HG03342 (cell line): ENCODE measurements around the gene WNT7B.

Experiments
- ATAC-seq: cut with Tn5 transposase; IDR thresholded peaks from one replicate; pipeline ENCODE4 v1.9.1; 2021; ENCODE audit warnings: mild to moderate bottlenecking, moderate library complexity; ENCODE audit not compliant: unreplicated experiment

The WNT7B gene

GRCh38 chr22:45933506-45934167 lies 43.3 kb downstream of the WNT7B start:
- no peak for ATAC-seq

- ATAC-seq = no peak
Observed at GRCh38 chr22:45932071-45932470, 44.9 kb downstream of the WNT7B start.

GRCh38 chr22:45931042-45931441 lies 45.9 kb downstream of the WNT7B start:
- ATAC-seq = no peak

- no peak for ATAC-seq
Observed at GRCh38 chr22:45930324-45930723, 46.6 kb downstream of the WNT7B start.

- ATAC-seq = no peak
Observed at GRCh38 chr22:45929649-45930048, 47.3 kb downstream of the WNT7B start.

GRCh38 chr22:45928726-45929368 lies 48.1 kb downstream of the WNT7B start:
- no peak for ATAC-seq

- ATAC-seq = no peak
Observed at GRCh38 chr22:45927059-45927458, 49.9 kb downstream of the WNT7B start.

- no peak for ATAC-seq
Observed at GRCh38 chr22:45926433-45926832, 50.5 kb downstream of the WNT7B start.

- no peak for ATAC-seq
Observed at GRCh38 chr22:45925811-45926351, 51.1 kb downstream of the WNT7B start.

- no peak for ATAC-seq
Observed at GRCh38 chr22:45923835-45924234, 53.1 kb downstream of the WNT7B start.

GRCh38 chr22:45923212-45923611 lies 53.8 kb downstream of the WNT7B start:
- ATAC-seq = no peak

- ATAC-seq = no peak
Observed at GRCh38 chr22:45922661-45923060, 54.3 kb downstream of the WNT7B start.

GRCh38 chr22:45922256-45922655 lies 54.7 kb downstream of the WNT7B start:
- no peak for ATAC-seq

- ATAC-seq = no peak
Observed at GRCh38 chr22:45919504-45920286, 57.3 kb downstream of the WNT7B start.

GRCh38 chr22:45918459-45919370 lies 58.2 kb downstream of the WNT7B start:
- no peak for ATAC-seq

- ATAC-seq = no peak
Observed at GRCh38 chr22:45917700-45918458, 59.1 kb downstream of the WNT7B start.

- ATAC-seq = no peak
Observed at GRCh38 chr22:45917146-45917545, 59.8 kb downstream of the WNT7B start.

GRCh38 chr22:45916515-45916914 lies 60.4 kb downstream of the WNT7B start:
- ATAC-seq = no peak

- ATAC-seq = no peak
Observed at GRCh38 chr22:45915841-45916240, 61.1 kb downstream of the WNT7B start.

- no peak for ATAC-seq
Observed at GRCh38 chr22:45915151-45915550, 61.8 kb downstream of the WNT7B start.
